Kidney (tissue), 14 donors: ENCODE results near the gene CRY1. TPM values are rescaled to one million over a fixed set of nuclear protein-coding genes. Genes with fewer than 3 reads are reported as not detected.

Experiments used
- DNase-seq, 5 donors: peaks; one replicate each; pipeline ENCODE4 v3.0.0-alpha.2; 2013 to 2020
- FAIRE-seq: peaks from 2 replicates; lab custom pipeline; 2012; peaks lifted over from hg19 to GRCh38; lab: Jason Lieb, UNC
- H3K27ac ChIP-seq, 2 donors: one replicate each; pipeline ENCODE4 v1.7.0; 2013; ENCODE audit warnings: low read depth in 2 of 2, low read length in 2 of 2, inconsistent platforms in 1 of 2
- H3K27me3 ChIP-seq: one replicate; pipeline ENCODE4 v1.7.1; 2013; ENCODE audit warnings: low read length, inconsistent platforms; ENCODE audit not compliant: control insufficient read depth, insufficient read depth
- H3K36me3 ChIP-seq, 3 donors: one replicate each; pipeline versions ENCODE4 v1.7.0 to v1.7.1; 2013; ENCODE audit warnings: low read length in 3 of 3, control low read depth in 1 of 3, inconsistent platforms in 1 of 3; ENCODE audit not compliant: insufficient read depth in 3 of 3, control insufficient read depth in 2 of 3
- H3K4me1 ChIP-seq, 3 donors: one replicate each; pipeline versions ENCODE4 v1.7.0 to v1.7.1; 2013; ENCODE audit warnings: low read length in 3 of 3, inconsistent platforms in 1 of 3, low read depth in 1 of 3; ENCODE audit not compliant: control insufficient read depth in 2 of 3, insufficient read depth in 2 of 3
- H3K4me3 ChIP-seq, 3 donors: one replicate each; pipeline versions ENCODE4 v1.7.0 to v1.8.1; 2013; ENCODE audit warnings: low read length in 3 of 3, control low read depth in 1 of 3, inconsistent platforms in 1 of 3
- H3K9ac ChIP-seq, 3 donors: one replicate each; pipeline versions ENCODE4 v1.7.0 to v1.7.1; 2013; ENCODE audit warnings: low read length in 3 of 3, control low read depth in 1 of 3, inconsistent platforms in 1 of 3
- H3K9me3 ChIP-seq, 3 donors: one replicate each; pipeline versions ENCODE4 v1.7.0 to v1.7.1; 2013; ENCODE audit warnings: low read length in 3 of 3, control low read depth in 1 of 3, inconsistent platforms in 1 of 3; ENCODE audit not compliant: control insufficient read depth in 2 of 3, insufficient read depth in 1 of 3
- intact Hi-C: fragments of 100-400 bp; cut with DNase I; formaldehyde crosslinking; loops from one replicate; pipeline ENCODE4 v1.11.1; 2022
- polyA plus RNA-seq: library from polyadenylated mRNA; stranded (reverse); fragments of 350-450 nt; fragmentation: Illumina TruSeq; extraction: RNeasy Lipid Tissue Mini Kit (QIAGEN cat#74804); gene quantifications from one replicate; pipeline ENCODE4 v1.2.3, GENCODE V29; 2014; ENCODE audit warnings: low read depth, low replicate concordance; ENCODE audit not compliant: insufficient read depth
- total RNA-seq: library from RNA; stranded (reverse); fragmentation: NEBNext Ultra II Directional; extraction: Animal tissue kit (Norgen Biotek cat#: 25700); gene quantifications from one replicate; pipeline ENCODE4 v1.2.1, GENCODE V29; 2021
- TF ChIP-seq, protein P1 (sequence below): IDR thresholded peaks from 3 replicates; pipeline ENCODE4 v1.5.1; 2012; ENCODE audit warnings: mild to moderate bottlenecking, moderate library complexity, borderline replicate concordance; ENCODE audit not compliant: insufficient read depth; ENCODE audit errors: extremely low read depth
- donor health status: control.
- donor health status: control.
- donor health status: control.
- donor health status: control.
- donor health status: control.
- donor health status: DM: yes; HTN: yes; CAD: no.
- donor health status: Normal renal cell carcinoma (clear cell type).

The CRY1 gene
- total and polyA plus RNA-seq, 2 donors from 2014 or later: 8.4 to 17.7 TPM

DNA sequence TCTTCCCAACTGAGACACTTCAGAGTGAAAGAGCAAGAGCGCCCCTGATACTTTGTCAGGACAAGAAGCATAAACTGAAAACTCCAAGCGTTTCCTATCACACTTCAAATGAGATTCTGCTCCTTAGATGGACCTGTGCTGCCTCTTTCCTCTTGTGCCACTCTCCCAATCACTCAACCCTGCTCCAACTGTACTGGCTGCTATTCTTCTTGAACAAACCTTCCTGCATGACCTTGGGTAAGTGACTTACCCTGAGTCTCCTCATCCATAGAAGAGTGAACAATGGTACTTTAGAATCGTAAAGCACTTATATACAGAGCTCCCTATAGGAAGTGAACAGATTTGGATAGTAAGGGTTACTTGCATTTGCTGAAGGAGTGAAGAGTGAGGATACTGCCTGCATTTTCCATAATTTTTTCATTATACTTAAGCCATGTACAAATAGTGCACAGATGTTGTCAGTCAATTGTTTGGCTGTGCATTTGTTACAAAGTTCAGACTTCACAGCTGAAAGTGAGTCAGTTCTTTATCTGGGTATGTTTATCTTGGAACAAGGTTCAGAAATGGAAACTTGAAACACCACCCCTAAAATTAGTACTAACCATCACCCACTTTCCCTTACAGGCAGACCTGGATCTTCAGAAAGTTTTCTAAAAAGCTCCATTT, 117.2 kb downstream of the CRY1 start:
- Histone ChIP-seq H3K27me3 (no peaks in the 10 kb centered on the region), H3K9ac (no peak overlapping the region), H3K27ac (peak overlapping the region; percentile 38 to 69), H3K36me3 (peaks cover under 1 to 11% (median 1%) of the 10 kb centered on the region in 3 donors), H3K4me1 (peaks cover 0 to 46% (median 10%) of the 10 kb centered on the region in 3 donors), H3K4me3 (no peak overlapping the region), H3K9me3 (no peaks in the 10 kb centered on the region)
- TF ChIP-seq, protein P1, sequence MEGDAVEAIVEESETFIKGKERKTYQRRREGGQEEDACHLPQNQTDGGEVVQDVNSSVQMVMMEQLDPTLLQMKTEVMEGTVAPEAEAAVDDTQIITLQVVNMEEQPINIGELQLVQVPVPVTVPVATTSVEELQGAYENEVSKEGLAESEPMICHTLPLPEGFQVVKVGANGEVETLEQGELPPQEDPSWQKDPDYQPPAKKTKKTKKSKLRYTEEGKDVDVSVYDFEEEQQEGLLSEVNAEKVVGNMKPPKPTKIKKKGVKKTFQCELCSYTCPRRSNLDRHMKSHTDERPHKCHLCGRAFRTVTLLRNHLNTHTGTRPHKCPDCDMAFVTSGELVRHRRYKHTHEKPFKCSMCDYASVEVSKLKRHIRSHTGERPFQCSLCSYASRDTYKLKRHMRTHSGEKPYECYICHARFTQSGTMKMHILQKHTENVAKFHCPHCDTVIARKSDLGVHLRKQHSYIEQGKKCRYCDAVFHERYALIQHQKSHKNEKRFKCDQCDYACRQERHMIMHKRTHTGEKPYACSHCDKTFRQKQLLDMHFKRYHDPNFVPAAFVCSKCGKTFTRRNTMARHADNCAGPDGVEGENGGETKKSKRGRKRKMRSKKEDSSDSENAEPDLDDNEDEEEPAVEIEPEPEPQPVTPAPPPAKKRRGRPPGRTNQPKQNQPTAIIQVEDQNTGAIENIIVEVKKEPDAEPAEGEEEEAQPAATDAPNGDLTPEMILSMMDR: no peak
- intact Hi-C loops: no loop called here
- no peak for FAIRE-seq
- DNase-seq: no peak

DNA sequence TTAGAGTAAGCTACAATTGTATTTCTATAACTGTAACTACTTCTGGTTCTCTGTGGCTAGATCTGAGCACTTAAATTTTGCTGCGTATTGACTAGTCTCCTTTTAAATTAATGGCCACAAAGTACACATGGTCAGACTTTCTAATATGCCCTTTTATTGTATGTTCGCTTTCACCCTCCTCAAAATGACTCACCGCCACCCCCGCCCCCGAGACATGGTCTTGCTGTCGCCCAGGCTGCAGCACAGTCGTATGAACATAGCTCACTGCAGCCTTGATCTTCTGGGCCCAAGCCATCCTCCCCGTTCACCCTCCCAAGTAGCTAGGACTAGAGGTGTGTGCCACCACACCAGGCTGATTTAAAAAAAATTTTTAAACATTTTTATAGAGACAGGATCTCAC, 118.3 kb downstream of the CRY1 start:
- intact Hi-C loops: no loop called here
- Histone ChIP-seq H3K9me3 (no peaks in the 10 kb centered on the region), H3K27me3 (no peaks in the 10 kb centered on the region), H3K9ac (no peak overlapping the region), H3K4me3 (no peak overlapping the region), H3K27ac (peak overlapping the region; percentile 14 to 40), H3K4me1 (peaks cover 0 to 46% (median 10%) of the 10 kb centered on the region in 3 donors), H3K36me3 (peaks cover 2 to 15% (median 4%) of the 10 kb centered on the region in 3 donors)
- FAIRE-seq (no peak), DNase-seq (no peak)
- TF ChIP-seq, protein P1: no peak

DNA sequence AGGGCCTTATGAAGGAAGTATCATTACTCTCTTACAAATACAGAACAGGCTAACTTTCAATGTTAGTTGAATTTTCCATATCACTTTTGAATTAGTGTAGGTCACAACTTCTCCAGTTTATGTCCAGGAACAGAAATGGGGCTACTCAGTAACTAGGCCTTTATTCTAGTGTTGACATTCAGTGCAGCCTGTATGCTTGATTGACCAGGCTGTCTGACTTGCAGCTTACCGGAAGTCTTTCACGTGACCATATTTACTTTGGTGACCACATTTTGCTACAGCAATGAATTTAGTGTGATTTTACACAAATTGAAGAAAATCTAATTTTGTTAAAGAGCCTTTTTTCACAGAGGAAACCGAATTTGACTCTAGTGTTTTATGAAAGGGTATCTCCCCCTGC, 118.8 kb downstream of the CRY1 start:
- H3K4me1 ChIP-seq: peaks cover 0 to 46% (median 10%) of the 10 kb centered on the region in 3 donors
- H3K4me3 ChIP-seq: peak overlapping the region in 1 of 3 donors; percentile 1
- H3K9me3 ChIP-seq: no peaks in the 10 kb centered on the region
- no peak overlapping the region for H3K9ac ChIP-seq
- TF ChIP-seq, protein P1: no peak
- intact Hi-C loops: no loop called here
- H3K27ac ChIP-seq: peak overlapping the region; percentile 16 to 40
- DNase-seq: peak in 2 of 5 donors; percentile 62 to 75
- peaks cover 2 to 15% (median 4%) of the 10 kb centered on the region in 3 donors for H3K36me3 ChIP-seq
- peak; percentile 77 for FAIRE-seq
- H3K27me3 ChIP-seq: no peaks in the 10 kb centered on the region
